ENCODE results near the gene ZBTB1. TPM values are rescaled to one million over a fixed set of nuclear protein-coding genes. Genes with fewer than 3 reads are reported as not detected.
A peak's percentile ranks its signal among the peaks of the same experiment; 100 is the strongest.
"Not testable (repeated sequence)": the region's sequence is repeated elsewhere in the genome, so short reads cannot be mapped to it uniquely, and the experiment has no call there.

ZBTB1 gene
- total RNA-seq, 1 donor from 2014 or later: 34.3 TPM

GRCh38 chr14:64566651-64567122 is 62.1 kb downstream of the ZBTB1 start:
- peak; percentile 61 for DNase-seq (ENCODE audit: low read depth, low spot score)

GRCh38 chr14:64569138-64569631 is 64.6 kb downstream of the ZBTB1 start:
- DNase-seq (ENCODE audit: low read depth, low spot score): peak; percentile 73

- not testable (repeated sequence) for DNase-seq (ENCODE audit: low read depth, low spot score)
These were observed 65.1 kb downstream of the ZBTB1 start for GRCh38 chr14:64569646-64570045.

- no peak for DNase-seq (ENCODE audit: low read depth, low spot score)
These were observed 68.0 kb downstream of the ZBTB1 start for GRCh38 chr14:64572386-64573104.

GRCh38 chr14:64573109-64573508 is 68.5 kb downstream of the ZBTB1 start:
- DNase-seq (ENCODE audit: low read depth, low spot score): no peak

Other genes with a start within 250 kb of the ZBTB1 start
- 0.13 and 0.99 TPM in 2 replicates for gene ESR2, start 210.4 kb upstream of the ZBTB1 start, total RNA-seq
- gene MTHFD1, start 116.4 kb upstream of the ZBTB1 start, total RNA-seq: 64.4 and 102 TPM in 2 replicates
- 0.53 and 0.63 TPM in 2 replicates for gene AKAP5, start 39.3 kb upstream of the ZBTB1 start, total RNA-seq
- gene ZBTB25, start 932 bp upstream of the ZBTB1 start, total RNA-seq: 3.7 and 4.3 TPM in 2 replicates
- gene HSPA2, start 36.0 kb downstream of the ZBTB1 start, total RNA-seq: 3.9 and 5.5 TPM in 2 replicates
- 0.35 and 0.73 TPM in 2 replicates for gene PPP1R36, start 45.2 kb downstream of the ZBTB1 start, total RNA-seq
- gene PLEKHG3, start 199.7 kb downstream of the ZBTB1 start, total RNA-seq: 2.5 and 6.1 TPM in 2 replicates

All from pulmonary artery endothelial cell (primary cell).